Mucosa of descending colon (tissue), 3 donors: ENCODE data around the gene PICALM. TPM values are rescaled to one million over a fixed set of nuclear protein-coding genes. Genes with fewer than 3 reads are reported as not detected.
A peak's percentile ranks its signal among the peaks of the same experiment; 100 is the strongest.

Experiments used
- ATAC-seq: fragments of 200-7000 bp; cut with Tn5 transposase; one replicate; pipeline ENCODE4 v1.9.1; 2020; ENCODE audit warnings: mild to moderate bottlenecking, moderate library complexity
- DNase-seq, 3 donors: peaks; one replicate each; pipeline ENCODE4 v3.0.0-alpha.2; 2020
- H3K36me3 ChIP-seq: fragments of 200-600 bp; one replicate; pipeline ENCODE4 v1.8.0; 2021; ENCODE audit warnings: low read depth, mild to moderate bottlenecking
- H3K4me1 ChIP-seq: fragments of 200-600 bp; one replicate; pipeline ENCODE4 v1.8.0; 2021; ENCODE audit warnings: low read depth, mild to moderate bottlenecking
- H3K4me3 ChIP-seq: fragments of 200-600 bp; one replicate; pipeline ENCODE4 v1.8.0; 2021; ENCODE audit warnings: mild to moderate bottlenecking
- H3K9me3 ChIP-seq: fragments of 200-600 bp; one replicate; pipeline ENCODE4 v1.8.0; 2021; ENCODE audit warnings: mild to moderate bottlenecking
- intact Hi-C, 2 donors: fragments of 100-400 bp; cut with DNase I in 1 of 2; cut with micrococcal nuclease in 1 of 2; formaldehyde crosslinking; loops; one replicate each; pipeline versions ENCODE4 v1.11.0 to v1.11.1; 2022; cut with DNase I, micrococcal nuclease
- total RNA-seq, 3 donors: library from RNA; stranded (reverse); fragmentation: NEBNext Ultra II Directional in 2 of 3; extraction: Animal tissue kit (Norgen Biotek cat#: 25700) in 2 of 3; gene quantifications; one replicate each; pipeline versions ENCODE4 v1.2.1 to v1.2.4, GENCODE V29; 2021 to 2023
- TF ChIP-seq, protein P1 (sequence below): fragments of 200-600 bp; IDR thresholded peaks from one replicate; pipeline ENCODE4 v1.8.0; 2022; ENCODE audit warnings: antibody characterized with exemption, mild to moderate bottlenecking
- donor health status: DM: no; HTN: no; CAD: no; lungs with moderate emphysema.
- donor health status: DM: no; HTN: no; CAD: no.
- donor health status: DM: no; HTN: yes; CAD: no.

The PICALM gene
- total RNA-seq, 3 donors from 2014 or later: 163 to 174 (median 163) TPM

DNA sequence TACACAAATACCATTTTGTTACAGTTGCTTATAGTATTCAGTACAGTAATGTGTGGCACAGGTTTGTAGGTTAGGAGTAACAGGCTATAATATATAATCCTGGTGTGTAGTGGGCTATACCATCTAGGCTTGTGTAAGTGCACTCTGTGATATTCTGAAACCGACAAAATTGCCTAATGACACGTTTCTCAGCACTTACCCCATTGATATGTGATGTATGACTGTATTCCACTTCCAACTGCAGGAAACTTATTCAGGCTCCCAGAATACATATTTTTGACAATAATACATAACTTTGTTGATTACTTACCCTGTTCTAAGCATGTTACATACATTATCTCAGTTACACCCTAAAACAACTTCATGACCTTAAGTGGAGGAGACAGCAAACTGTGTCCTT lies 5.1 kb upstream of the PICALM start:
- no peak overlapping the region for H3K4me3 ChIP-seq
- TF ChIP-seq, protein P1, sequence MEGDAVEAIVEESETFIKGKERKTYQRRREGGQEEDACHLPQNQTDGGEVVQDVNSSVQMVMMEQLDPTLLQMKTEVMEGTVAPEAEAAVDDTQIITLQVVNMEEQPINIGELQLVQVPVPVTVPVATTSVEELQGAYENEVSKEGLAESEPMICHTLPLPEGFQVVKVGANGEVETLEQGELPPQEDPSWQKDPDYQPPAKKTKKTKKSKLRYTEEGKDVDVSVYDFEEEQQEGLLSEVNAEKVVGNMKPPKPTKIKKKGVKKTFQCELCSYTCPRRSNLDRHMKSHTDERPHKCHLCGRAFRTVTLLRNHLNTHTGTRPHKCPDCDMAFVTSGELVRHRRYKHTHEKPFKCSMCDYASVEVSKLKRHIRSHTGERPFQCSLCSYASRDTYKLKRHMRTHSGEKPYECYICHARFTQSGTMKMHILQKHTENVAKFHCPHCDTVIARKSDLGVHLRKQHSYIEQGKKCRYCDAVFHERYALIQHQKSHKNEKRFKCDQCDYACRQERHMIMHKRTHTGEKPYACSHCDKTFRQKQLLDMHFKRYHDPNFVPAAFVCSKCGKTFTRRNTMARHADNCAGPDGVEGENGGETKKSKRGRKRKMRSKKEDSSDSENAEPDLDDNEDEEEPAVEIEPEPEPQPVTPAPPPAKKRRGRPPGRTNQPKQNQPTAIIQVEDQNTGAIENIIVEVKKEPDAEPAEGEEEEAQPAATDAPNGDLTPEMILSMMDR: no peak
- peaks cover 2% of the 10 kb centered on the region for H3K4me1 ChIP-seq
- H3K36me3 ChIP-seq: no peaks in the 10 kb centered on the region
- no peaks in the 10 kb centered on the region for H3K9me3 ChIP-seq
- ATAC-seq (no peak), DNase-seq (no peak)
- intact Hi-C loops: no loop called here

- no peak overlapping the region for H3K4me3 ChIP-seq
- no peaks in the 10 kb centered on the region for H3K36me3 ChIP-seq
- TF ChIP-seq, protein P1: no peak
- ATAC-seq (no peak), DNase-seq (no peak)
- intact Hi-C loops: no loop called here
- H3K9me3 ChIP-seq: no peaks in the 10 kb centered on the region
- H3K4me1 ChIP-seq: peaks cover 2% of the 10 kb centered on the region
These were observed 3.3 kb upstream of the PICALM start for GRCh38 chr11:86072211-86072610.

- Histone ChIP-seq H3K36me3 (no peaks in the 10 kb centered on the region), H3K4me1 (peaks cover 14% of the 10 kb centered on the region), H3K4me3 (no peak overlapping the region), H3K9me3 (no peaks in the 10 kb centered on the region)
- TF ChIP-seq, protein P1: no peak
- ATAC-seq: no peak
- intact Hi-C loops: no loop called here
- no peak for DNase-seq
These were observed 1.5 kb upstream of the PICALM start for GRCh38 chr11:86070142-86071056.

DNA sequence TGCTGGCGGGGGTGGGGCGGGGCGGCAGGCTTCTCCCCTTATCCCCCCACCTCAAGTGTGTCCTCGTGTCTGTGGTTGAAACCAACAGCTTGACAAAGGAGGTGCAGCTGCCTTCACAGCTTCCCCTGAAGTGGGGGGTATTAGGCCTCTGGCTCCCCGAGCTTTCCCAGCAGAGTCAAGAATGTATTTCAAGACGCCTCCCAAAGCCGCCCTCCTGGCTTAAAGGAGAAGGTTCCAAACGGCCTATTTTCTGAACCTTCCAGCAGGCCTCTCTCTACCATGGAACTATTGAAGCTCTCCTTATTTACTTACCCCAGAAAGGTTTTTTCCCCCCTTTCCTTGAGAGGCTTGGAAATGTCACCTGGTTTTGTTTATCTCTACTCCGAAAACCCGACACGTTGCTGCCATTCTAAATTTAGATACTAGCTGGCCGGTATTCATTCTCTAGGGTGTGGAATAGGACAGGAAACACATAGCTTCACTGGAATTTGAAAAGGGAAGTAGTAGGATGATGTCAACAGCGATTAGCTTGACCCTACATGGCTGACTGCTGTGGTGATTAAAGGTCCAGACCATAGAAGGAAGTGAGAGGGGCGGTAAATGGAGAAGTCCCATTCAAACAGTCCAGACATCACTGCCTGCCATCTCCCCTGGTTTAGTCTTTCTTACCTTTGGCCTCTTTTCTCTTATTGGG lies 671 bp upstream of the PICALM start:
- ATAC-seq (peak; percentile 60), DNase-seq (peak in 1 of 3 donors; percentile 52)
- intact Hi-C loops: no loop called here
- no peaks in the 10 kb centered on the region for H3K9me3 ChIP-seq
- peak overlapping the region; percentile 71 for H3K4me3 ChIP-seq
- peaks cover 19% of the 10 kb centered on the region for H3K4me1 ChIP-seq
- TF ChIP-seq, protein P1: no peak
- no peaks in the 10 kb centered on the region for H3K36me3 ChIP-seq

DNA sequence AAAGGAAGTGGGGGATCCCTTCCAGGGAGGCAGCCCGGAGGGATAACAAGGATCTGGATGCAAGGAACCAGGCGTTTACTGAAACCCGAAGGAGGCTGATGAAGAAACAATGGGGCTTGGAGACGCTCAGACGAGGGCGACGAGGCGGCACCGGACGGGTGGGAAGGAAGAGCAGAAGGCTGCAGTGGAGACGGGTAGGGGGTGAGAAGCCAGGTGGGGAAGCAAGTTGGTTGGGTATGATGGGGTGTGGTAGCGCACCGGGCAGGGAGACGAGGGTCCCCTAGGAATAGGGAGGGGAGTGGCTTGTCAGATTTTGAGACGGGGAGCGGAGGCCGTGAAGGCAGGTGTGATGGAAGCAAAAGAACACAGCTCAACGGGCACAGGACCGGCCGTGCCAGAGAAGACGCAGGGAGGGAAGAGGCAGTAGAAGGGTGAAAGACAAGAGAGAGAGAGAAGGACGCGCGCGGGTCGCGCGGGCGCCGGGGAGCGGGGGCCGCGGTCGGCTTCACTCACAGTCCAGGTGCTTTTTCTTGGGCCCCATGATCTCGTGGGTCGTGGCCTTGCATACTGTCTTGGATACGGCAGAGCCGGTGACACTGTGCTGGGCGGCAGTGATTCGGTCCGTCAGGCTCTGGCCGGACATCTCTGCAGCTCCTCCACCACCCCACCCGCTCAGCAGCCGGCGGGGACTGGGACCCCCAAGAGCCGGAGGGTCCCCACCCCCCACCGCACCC lies 579 bp downstream of the PICALM start:
- H3K36me3 ChIP-seq: no peaks in the 10 kb centered on the region
- ATAC-seq (peak; percentile 28), DNase-seq (peak in 1 of 3 donors; percentile 53)
- no peaks in the 10 kb centered on the region for H3K9me3 ChIP-seq
- intact Hi-C loops: no loop called here
- peak overlapping the region; percentile 71 for H3K4me3 ChIP-seq
- TF ChIP-seq, protein P1: no peak
- H3K4me1 ChIP-seq: peaks cover 26% of the 10 kb centered on the region
